Lower lobe of right lung (tissue), 2 donors: ENCODE data around the gene SLC25A13. TPM values are rescaled to one million over a fixed set of nuclear protein-coding genes. Genes with fewer than 3 reads are reported as not detected.

Source experiments
- ATAC-seq, 2 donors: fragments of 200-7000 bp; cut with Tn5 transposase; one replicate each; pipeline ENCODE4 v1.9.1; 2020 to 2022; ENCODE audit warnings: mild to moderate bottlenecking in 2 of 2, moderate library complexity in 2 of 2
- DNase-seq: peaks from one replicate; pipeline ENCODE4 v3.0.0-alpha.2; 2020
- H3K27ac ChIP-seq: fragments of 200-600 bp; one replicate; pipeline ENCODE4 v1.8.0; 2022
- H3K27me3 ChIP-seq: fragments of 200-600 bp; one replicate; pipeline ENCODE4 v1.8.0; 2022; ENCODE audit warnings: low read depth
- H3K36me3 ChIP-seq: fragments of 200-600 bp; one replicate; pipeline ENCODE4 v1.8.0; 2022; ENCODE audit warnings: mild to moderate bottlenecking
- H3K4me1 ChIP-seq: fragments of 200-600 bp; one replicate; pipeline ENCODE4 v1.8.0; 2022
- H3K4me3 ChIP-seq: fragments of 200-600 bp; one replicate; pipeline ENCODE4 v1.8.0; 2022; ENCODE audit warnings: mild to moderate bottlenecking
- H3K9me3 ChIP-seq: fragments of 200-600 bp; one replicate; pipeline ENCODE4 v1.8.0; 2022
- intact Hi-C: fragments of 100-400 bp; cut with DNase I; formaldehyde crosslinking; loops from one replicate; pipeline ENCODE4 v1.11.0; 2022
- total RNA-seq: library from RNA; stranded (reverse); fragmentation: NEBNext Ultra II Directional; extraction: Animal tissue kit (Norgen Biotek cat#: 25700); gene quantifications from one replicate; pipeline ENCODE4 v1.2.1, GENCODE V29; 2021
- TF ChIP-seq, protein P1 (sequence below): fragments of 200-600 bp; IDR thresholded peaks from one replicate; pipeline ENCODE4 v1.8.0; 2022; ENCODE audit warnings: antibody characterized with exemption, mild to moderate bottlenecking
- donor health status: DM: no; HTN: yes; CAD: no; lungs with severe emphysema.

The SLC25A13 gene
- total RNA-seq, 1 donor from 2014 or later, result 24.8 TPM

DNA sequence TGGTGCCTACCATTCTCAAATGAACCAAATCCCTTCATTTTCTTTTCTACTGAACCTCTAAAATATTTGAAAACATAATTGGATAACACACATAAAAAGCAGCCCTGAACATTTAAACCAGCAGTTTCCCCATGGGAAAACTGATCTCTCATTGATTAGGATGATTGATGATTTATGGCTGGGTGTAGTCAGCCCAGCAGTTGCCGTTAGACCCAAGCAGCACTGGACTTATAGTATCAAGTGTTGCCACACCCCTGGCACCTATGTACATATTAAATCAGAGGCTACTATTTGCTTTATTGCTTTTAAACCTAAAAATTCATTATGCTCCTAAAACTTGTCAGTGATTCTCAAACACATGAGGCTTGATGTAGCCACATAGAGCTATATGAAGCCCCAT, 20.2 kb upstream of the SLC25A13 start:
- H3K27ac ChIP-seq, result no peak overlapping the region
- H3K27me3 ChIP-seq, result no peaks in the 10 kb centered on the region
- H3K4me3 ChIP-seq, result no peak overlapping the region
- TF ChIP-seq, protein P1, sequence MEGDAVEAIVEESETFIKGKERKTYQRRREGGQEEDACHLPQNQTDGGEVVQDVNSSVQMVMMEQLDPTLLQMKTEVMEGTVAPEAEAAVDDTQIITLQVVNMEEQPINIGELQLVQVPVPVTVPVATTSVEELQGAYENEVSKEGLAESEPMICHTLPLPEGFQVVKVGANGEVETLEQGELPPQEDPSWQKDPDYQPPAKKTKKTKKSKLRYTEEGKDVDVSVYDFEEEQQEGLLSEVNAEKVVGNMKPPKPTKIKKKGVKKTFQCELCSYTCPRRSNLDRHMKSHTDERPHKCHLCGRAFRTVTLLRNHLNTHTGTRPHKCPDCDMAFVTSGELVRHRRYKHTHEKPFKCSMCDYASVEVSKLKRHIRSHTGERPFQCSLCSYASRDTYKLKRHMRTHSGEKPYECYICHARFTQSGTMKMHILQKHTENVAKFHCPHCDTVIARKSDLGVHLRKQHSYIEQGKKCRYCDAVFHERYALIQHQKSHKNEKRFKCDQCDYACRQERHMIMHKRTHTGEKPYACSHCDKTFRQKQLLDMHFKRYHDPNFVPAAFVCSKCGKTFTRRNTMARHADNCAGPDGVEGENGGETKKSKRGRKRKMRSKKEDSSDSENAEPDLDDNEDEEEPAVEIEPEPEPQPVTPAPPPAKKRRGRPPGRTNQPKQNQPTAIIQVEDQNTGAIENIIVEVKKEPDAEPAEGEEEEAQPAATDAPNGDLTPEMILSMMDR, result no peak
- H3K4me1 ChIP-seq, result no peaks in the 10 kb centered on the region
- H3K36me3 ChIP-seq, result no peaks in the 10 kb centered on the region
- H3K9me3 ChIP-seq, result no peaks in the 10 kb centered on the region
- DNase-seq (no peak), ATAC-seq (no peak)
- intact Hi-C loops, result no loop called here

DNA sequence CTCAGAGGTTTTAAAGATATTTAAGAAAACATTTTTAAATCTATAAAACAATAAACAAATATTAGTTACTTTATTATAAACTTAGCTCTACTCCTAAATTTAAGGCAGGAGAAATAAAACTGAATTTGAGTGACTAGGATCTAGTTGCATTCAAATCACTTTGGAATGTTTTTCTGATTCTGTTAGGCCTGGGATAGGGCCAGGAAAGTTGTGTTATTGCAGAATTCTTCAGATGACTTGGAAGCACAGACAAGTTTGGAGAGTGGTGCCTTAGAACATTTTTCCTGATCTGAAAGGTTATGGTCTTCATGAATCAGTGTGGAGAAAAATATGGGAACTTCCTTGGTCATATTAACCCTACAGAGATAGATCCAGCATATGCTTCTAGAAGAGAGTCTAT, 15.6 kb upstream of the SLC25A13 start:
- no peaks in the 10 kb centered on the region for H3K4me1 ChIP-seq
- H3K36me3 ChIP-seq, result no peaks in the 10 kb centered on the region
- DNase-seq, result no peak
- H3K4me3 ChIP-seq, result no peak overlapping the region
- no peak for ATAC-seq
- intact Hi-C loops, result no loop called here
- H3K27me3 ChIP-seq, result no peaks in the 10 kb centered on the region
- TF ChIP-seq, protein P1, result no peak
- no peak overlapping the region for H3K27ac ChIP-seq
- H3K9me3 ChIP-seq, result no peaks in the 10 kb centered on the region

DNA sequence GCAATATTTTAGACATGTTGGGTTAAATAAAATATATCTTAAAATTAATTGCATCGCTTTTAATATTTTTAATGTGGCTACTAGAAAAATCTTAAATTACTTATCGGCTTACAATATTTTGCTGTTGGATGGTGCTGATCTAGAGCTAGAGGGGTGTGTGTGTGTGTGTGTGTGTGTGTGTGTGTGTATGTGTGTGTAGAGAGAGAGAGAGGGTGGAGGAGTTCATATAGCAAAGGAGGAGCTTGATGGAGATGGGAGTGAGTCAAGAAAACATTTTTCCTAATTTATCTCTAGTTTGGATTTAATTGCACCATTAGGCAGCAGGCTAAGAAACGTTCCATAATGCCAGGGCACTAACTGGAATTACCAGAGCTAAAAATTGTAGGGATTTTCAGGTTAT, 10.4 kb upstream of the SLC25A13 start:
- Histone ChIP-seq H3K9me3 (no peaks in the 10 kb centered on the region), H3K4me1 (no peaks in the 10 kb centered on the region), H3K4me3 (no peak overlapping the region), H3K27ac (no peak overlapping the region), H3K27me3 (no peaks in the 10 kb centered on the region), H3K36me3 (no peaks in the 10 kb centered on the region)
- ATAC-seq, result no peak
- DNase-seq, result no peak
- intact Hi-C loops, result no loop called here
- TF ChIP-seq, protein P1, result no peak

DNA sequence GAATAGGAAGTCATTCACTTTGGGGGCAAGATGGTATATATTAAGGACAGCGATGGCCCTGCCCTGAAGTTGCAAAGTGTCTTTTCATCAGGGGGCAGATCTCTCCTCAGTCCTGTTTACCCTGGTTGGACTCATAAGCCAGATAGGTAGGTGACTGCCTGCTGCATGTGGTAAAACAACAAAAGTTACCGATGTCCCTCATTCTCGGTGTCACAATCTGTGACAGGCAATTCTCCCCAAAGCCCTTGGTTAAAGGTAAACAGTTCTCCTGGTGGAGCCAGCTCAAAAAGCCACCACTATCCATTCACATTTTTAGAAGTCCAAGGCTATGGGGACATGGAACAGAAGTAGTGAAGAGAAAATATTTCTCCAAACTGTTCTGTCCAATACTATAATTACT, 9.9 kb upstream of the SLC25A13 start:
- Histone ChIP-seq H3K4me3 (no peak overlapping the region), H3K27ac (no peak overlapping the region), H3K36me3 (no peaks in the 10 kb centered on the region), H3K4me1 (no peaks in the 10 kb centered on the region), H3K27me3 (no peaks in the 10 kb centered on the region), H3K9me3 (no peaks in the 10 kb centered on the region)
- TF ChIP-seq, protein P1, result no peak
- DNase-seq (no peak), ATAC-seq (no peak)
- intact Hi-C loops, result no loop called here

DNA sequence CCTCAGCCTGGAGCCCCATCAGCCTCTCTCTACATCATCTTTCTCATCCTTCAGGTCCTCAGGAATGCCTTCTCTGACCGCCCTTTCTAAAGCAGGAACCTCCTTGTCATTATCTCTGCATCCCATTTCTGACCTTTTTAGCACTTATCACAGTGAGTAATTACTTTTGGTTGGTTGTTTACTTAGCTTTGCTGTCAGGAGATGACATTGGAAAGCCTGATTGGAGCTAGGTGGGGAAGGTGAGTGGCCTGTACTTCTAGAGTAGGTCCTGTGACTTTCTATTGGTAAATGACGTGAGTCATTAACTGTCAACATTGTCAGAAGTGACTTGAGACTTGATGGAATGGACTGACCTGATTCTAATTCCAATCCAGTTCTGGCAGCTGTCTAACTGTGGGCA, 9.3 kb upstream of the SLC25A13 start:
- no peaks in the 10 kb centered on the region for H3K4me1 ChIP-seq
- no peak overlapping the region for H3K4me3 ChIP-seq
- intact Hi-C loops, result no loop called here
- no peak overlapping the region for H3K27ac ChIP-seq
- no peaks in the 10 kb centered on the region for H3K27me3 ChIP-seq
- TF ChIP-seq, protein P1, result no peak
- no peaks in the 10 kb centered on the region for H3K9me3 ChIP-seq
- no peaks in the 10 kb centered on the region for H3K36me3 ChIP-seq
- DNase-seq (no peak), ATAC-seq (peak; percentile 55 to 66)

DNA sequence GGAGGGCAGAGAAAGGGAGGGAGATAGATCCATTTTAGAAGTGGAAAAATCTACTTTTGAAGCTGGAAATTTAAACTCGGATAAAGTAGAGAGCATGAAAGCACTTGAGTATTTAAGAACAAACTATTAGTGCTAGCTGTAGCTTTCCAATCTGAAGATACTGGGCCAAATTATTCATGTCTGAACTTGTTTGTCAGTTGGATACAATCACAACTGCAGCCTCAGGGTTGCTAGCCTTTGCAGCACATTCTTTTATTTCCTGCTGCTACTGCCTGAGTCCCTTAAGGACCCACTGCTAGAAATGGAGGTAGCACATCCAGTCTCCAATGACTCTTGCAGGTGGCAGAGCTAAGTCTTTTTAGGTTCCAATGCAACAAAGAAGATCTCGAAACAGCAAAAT, 8.3 kb upstream of the SLC25A13 start:
- ATAC-seq (no peak), DNase-seq (no peak)
- no peak overlapping the region for H3K27ac ChIP-seq
- no peaks in the 10 kb centered on the region for H3K4me1 ChIP-seq
- TF ChIP-seq, protein P1, result no peak
- no peaks in the 10 kb centered on the region for H3K36me3 ChIP-seq
- no peak overlapping the region for H3K4me3 ChIP-seq
- no peaks in the 10 kb centered on the region for H3K27me3 ChIP-seq
- no peaks in the 10 kb centered on the region for H3K9me3 ChIP-seq
- intact Hi-C loops, result no loop called here
